Keratinocyte (primary cell): ENCODE data around the gene NOTCH1.

ENCODE experiments used
- EZH2 ChIP-seq: IDR thresholded peaks from one replicate; pipeline ENCODE4 v1.6.1; 2012; ENCODE audit warnings: inconsistent platforms, mild to moderate bottlenecking, low read length, moderate library complexity
- TF ChIP-seq, protein P1 (sequence below), 3 experiments: IDR thresholded peaks in 1 of 3; conservative IDR thresholded peaks in 1 of 3; optimal IDR thresholded peaks in 1 of 3; 2 replicates in 2 of 3; 3 replicates in 1 of 3; pipeline versions ENCODE3 to v1.5.1; 2011; ENCODE audit warnings: low read length in 3 of 3, mild to moderate bottlenecking in 3 of 3, moderate library complexity in 2 of 3, control low read depth in 1 of 3, inconsistent platforms in 1 of 3; ENCODE audit not compliant: insufficient read depth in 2 of 3; ENCODE audit errors: extremely low read depth in 1 of 3

DNA sequence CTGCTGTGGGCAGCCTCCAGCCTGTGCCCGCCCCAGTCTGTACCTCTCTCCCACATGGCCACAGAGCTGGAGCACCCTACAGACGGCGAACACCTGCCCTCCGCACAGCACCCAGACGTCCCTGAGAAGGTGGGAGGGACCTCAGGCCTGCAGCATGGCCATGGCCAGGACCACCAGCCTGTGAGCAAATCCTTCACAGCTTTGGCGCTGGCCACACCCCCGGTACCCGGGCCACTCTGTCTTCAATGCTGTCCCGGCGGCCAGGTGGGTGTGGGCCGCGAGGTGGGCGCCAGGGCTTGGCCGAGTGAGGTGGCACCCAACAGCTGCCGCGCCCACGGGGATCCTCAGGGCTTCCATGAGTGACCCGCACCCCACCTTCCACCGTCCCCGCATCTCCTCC lies 18.7 kb downstream of the NOTCH1 start:
- no peak for TF ChIP-seq EZH2
- TF ChIP-seq, protein P1, sequence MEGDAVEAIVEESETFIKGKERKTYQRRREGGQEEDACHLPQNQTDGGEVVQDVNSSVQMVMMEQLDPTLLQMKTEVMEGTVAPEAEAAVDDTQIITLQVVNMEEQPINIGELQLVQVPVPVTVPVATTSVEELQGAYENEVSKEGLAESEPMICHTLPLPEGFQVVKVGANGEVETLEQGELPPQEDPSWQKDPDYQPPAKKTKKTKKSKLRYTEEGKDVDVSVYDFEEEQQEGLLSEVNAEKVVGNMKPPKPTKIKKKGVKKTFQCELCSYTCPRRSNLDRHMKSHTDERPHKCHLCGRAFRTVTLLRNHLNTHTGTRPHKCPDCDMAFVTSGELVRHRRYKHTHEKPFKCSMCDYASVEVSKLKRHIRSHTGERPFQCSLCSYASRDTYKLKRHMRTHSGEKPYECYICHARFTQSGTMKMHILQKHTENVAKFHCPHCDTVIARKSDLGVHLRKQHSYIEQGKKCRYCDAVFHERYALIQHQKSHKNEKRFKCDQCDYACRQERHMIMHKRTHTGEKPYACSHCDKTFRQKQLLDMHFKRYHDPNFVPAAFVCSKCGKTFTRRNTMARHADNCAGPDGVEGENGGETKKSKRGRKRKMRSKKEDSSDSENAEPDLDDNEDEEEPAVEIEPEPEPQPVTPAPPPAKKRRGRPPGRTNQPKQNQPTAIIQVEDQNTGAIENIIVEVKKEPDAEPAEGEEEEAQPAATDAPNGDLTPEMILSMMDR (optimal IDR thresholded peaks at IDR 0.05 in 1 of 3, IDR thresholded peaks at IDR 0.05 in 1 of 3, conservative IDR thresholded peaks at IDR 0.05 in 1 of 3; ENCODE audit: extremely low read depth in 1 of 3, insufficient read depth in 2 of 3, low read length in 3 of 3) = no peak
